Neuronal stem cell (in vitro differentiated cells): ENCODE results near the gene ZNF662.
A peak's percentile ranks its signal among the peaks of the same experiment; 100 is the strongest.

ENCODE experiments used
- DNase-seq: peaks from one replicate; pipeline ENCODE4 v3.0.0-alpha.2; 2013; ENCODE audit warnings: low spot score
- H2AFZ ChIP-seq: one replicate; pipeline ENCODE4 v1.6.1; 2013; ENCODE audit warnings: mild to moderate bottlenecking, low read length, inconsistent platforms
- H2AK5ac ChIP-seq: 2 replicates; pipeline ENCODE4 v1.6.1; 2013; ENCODE audit warnings: low read depth, mild to moderate bottlenecking, inconsistent platforms, low read length, moderate library complexity, mixed read lengths
- H2BK120ac ChIP-seq: 2 replicates; pipeline ENCODE4 v1.6.1; 2013; ENCODE audit warnings: low read depth, mild to moderate bottlenecking, inconsistent platforms, low read length, moderate library complexity, mixed read lengths
- H2BK12ac ChIP-seq: one replicate; pipeline ENCODE4 v1.6.1; 2013; ENCODE audit warnings: low read length, inconsistent platforms
- H2BK15ac ChIP-seq: 2 replicates; pipeline ENCODE4 v1.6.1; 2013; ENCODE audit warnings: mild to moderate bottlenecking, low read length, inconsistent platforms, mixed read lengths
- H2BK5ac ChIP-seq: one replicate; pipeline ENCODE4 v1.6.1; 2013; ENCODE audit warnings: inconsistent platforms, mild to moderate bottlenecking, low read length, moderate library complexity
- H3K14ac ChIP-seq: one replicate; pipeline ENCODE4 v1.6.1; 2013; ENCODE audit warnings: low read length, inconsistent platforms
- H3K18ac ChIP-seq: 2 replicates; pipeline ENCODE4 v1.6.1; 2013; ENCODE audit warnings: low read length, inconsistent platforms
- H3K23ac ChIP-seq: 2 replicates; pipeline ENCODE4 v1.6.1; 2013; ENCODE audit warnings: low read depth, mild to moderate bottlenecking, mixed read lengths, low read length, inconsistent platforms; ENCODE audit not compliant: poor library complexity
- H3K27ac ChIP-seq: replicated peaks from 3 replicates; pipeline ENCODE4 v1.5.1; 2013; ENCODE audit warnings: low read length, inconsistent platforms
- H3K27me3 ChIP-seq, 3 experiments: 2 replicates each; pipeline ENCODE4 v1.6.1; 2013; ENCODE audit warnings: low read length in 3 of 3, mild to moderate bottlenecking in 2 of 3, inconsistent platforms in 1 of 3, low read depth in 1 of 3, mixed read lengths in 1 of 3, moderate library complexity in 1 of 3; ENCODE audit not compliant: control insufficient read depth in 3 of 3, insufficient read depth in 3 of 3
- H3K36me3 ChIP-seq, 2 donors: replicated peaks in 1 of 2; 2 replicates each; pipeline ENCODE4 v1.6.1; 2013; ENCODE audit warnings: low read length in 2 of 2; ENCODE audit not compliant: control insufficient read depth in 2 of 2, insufficient read depth in 2 of 2
- H3K4ac ChIP-seq: 2 replicates; pipeline ENCODE4 v1.6.1; 2013; ENCODE audit warnings: inconsistent platforms, mild to moderate bottlenecking, low read length, moderate library complexity
- H3K4me1 ChIP-seq, 2 donors: 1 replicate in 1 of 2; 2 replicates in 1 of 2; pipeline ENCODE4 v1.6.1; 2013; ENCODE audit warnings: low read length in 2 of 2, low read depth in 1 of 2; ENCODE audit not compliant: control insufficient read depth in 2 of 2, insufficient read depth in 1 of 2
- H3K4me2 ChIP-seq: one replicate; pipeline ENCODE4 v1.6.1; 2013; ENCODE audit warnings: mild to moderate bottlenecking, low read length, inconsistent platforms; ENCODE audit not compliant: insufficient read depth, poor library complexity, severe bottlenecking
- H3K4me3 ChIP-seq, 2 donors: 2 replicates each; pipeline ENCODE4 v1.5.1; 2013; ENCODE audit warnings: low read length in 2 of 2, mild to moderate bottlenecking in 2 of 2, inconsistent platforms in 1 of 2, moderate library complexity in 1 of 2
- H3K79me1 ChIP-seq: one replicate; pipeline ENCODE4 v1.6.1; 2013; ENCODE audit warnings: low read depth, mild to moderate bottlenecking, inconsistent platforms, low read length, moderate library complexity
- H3K9ac ChIP-seq: one replicate; pipeline ENCODE4 v1.6.1; 2013; ENCODE audit warnings: mild to moderate bottlenecking, low read depth, low read length, inconsistent platforms; ENCODE audit not compliant: poor library complexity
- H3K9me3 ChIP-seq, 2 donors: replicated peaks in 1 of 2; 2 replicates each; pipeline versions ENCODE3 to v1.6.1; 2013; ENCODE audit warnings: low read length in 2 of 2, mild to moderate bottlenecking in 2 of 2, inconsistent platforms in 1 of 2, low read depth in 1 of 2, mixed read lengths in 1 of 2, moderate library complexity in 1 of 2; ENCODE audit not compliant: control insufficient read depth in 2 of 2, insufficient read depth in 1 of 2
- H4K8ac ChIP-seq: one replicate; pipeline ENCODE4 v1.6.1; 2013; ENCODE audit warnings: low read depth, mild to moderate bottlenecking, inconsistent platforms, low read length, moderate library complexity
- H4K91ac ChIP-seq: one replicate; pipeline ENCODE4 v1.6.1; 2013; ENCODE audit warnings: low read length, low read depth, mild to moderate bottlenecking, inconsistent platforms; ENCODE audit not compliant: poor library complexity
- WGBS, 2 donors: extraction: QIAGEN DNeasy Blood & Tissue Kit; methylation state at CpG; one replicate each; pipeline ENCODE4 v1.1.7; 2013; ENCODE audit warnings: missing lambda C conversion rate in 2 of 2, mixed read lengths in 1 of 2; ENCODE audit not compliant: insufficient read length in 2 of 2, insufficient replicate concordance in 1 of 2; ENCODE audit errors: extremely low coverage in 2 of 2; 5-methylcytosine and 5-hydroxymethylcytosine counted together

ZNF662 gene

DNA sequence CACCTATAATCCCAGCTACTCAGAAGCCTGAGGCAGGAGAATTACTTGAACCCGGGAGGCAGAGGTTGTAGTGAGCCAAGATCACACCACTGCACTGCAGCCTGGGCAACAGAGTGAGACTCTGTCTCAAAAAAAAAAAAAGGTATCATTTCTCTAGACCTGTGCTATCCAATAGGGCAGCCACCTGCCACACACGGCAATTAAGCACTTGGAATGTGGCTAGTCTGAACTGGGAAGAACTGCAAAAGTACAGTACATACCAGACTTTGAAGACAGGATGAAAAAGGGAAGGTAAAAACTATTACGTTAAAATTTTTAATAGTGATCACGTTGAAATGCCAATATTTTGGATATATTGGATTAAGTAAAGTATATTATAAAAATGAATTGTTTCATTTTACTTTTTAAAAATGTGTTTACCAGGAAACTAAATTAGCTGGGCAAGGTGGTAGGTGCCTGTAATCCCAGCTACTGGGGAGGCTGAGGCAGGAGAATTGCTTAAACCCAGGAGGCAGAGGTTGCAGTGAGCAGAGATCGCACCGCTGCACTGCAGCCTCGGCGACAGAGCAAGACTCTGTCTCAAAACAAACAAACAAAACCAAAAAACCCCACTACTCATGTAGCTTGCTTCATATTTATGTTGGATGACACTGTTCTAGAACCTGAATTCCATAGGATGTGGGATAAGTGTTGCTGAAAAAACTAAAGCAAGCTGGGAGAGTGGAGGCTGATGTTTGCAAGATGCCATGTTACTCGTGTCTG lies 32.5 kb upstream of the ZNF662 start:
- Histone ChIP-seq H3K27me3 (peaks cover 0 to 39% (median 0%) of the 10 kb centered on the region in 3 experiments), H2BK15ac (no peak overlapping the region), H4K8ac (no peak overlapping the region), H3K9me3 (peaks cover 0 to 2% of the 10 kb centered on the region in 2 donors), H3K9ac (no peak overlapping the region), H4K91ac (no peak overlapping the region), H2AFZ (no peak overlapping the region), H3K27ac (no peak overlapping the region), H3K79me1 (no peaks in the 10 kb centered on the region), H3K36me3 (no peaks in the 10 kb centered on the region), H3K14ac (no peak overlapping the region), H2BK5ac (no peak overlapping the region), H2BK12ac (no peak overlapping the region), H3K23ac (no peak overlapping the region), H3K18ac (no peak overlapping the region), H2BK120ac (no peak overlapping the region), H3K4me1 (no peaks in the 10 kb centered on the region), H2AK5ac (no peak overlapping the region), H3K4ac (no peak overlapping the region), H3K4me3 (no peak overlapping the region), H3K4me2 (no peak overlapping the region)
- WGBS, 2 donors = 100% methylated on average over 2 of the region's 9 CpGs; no CpG with 5 or more reads in 1 of the 2 donors
- DNase-seq = no peak

DNA sequence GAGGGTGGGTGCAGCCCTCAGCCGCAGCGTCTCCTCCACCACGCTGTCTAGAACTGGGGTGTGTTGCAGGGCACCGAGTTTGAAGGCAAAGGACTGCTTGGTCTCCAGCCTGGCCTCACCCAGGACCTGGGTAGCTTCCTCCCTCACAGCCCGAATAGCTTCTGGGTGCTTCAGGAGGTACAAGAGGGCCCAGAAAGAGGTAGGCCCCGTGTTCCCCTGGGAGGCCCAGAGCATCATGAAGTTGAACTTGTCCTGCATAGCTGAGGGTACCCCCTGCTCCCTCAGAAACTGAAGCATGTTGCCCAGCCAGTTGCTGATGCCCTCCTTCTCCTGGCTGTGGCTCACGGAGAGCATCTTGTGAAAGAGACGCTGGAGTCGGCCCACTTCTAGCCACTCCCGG lies 31.2 kb upstream of the ZNF662 start:
- no peak overlapping the region for H3K4me2 ChIP-seq
- no peak overlapping the region for H3K18ac ChIP-seq
- no peaks in the 10 kb centered on the region for H3K4me1 ChIP-seq
- H3K9ac ChIP-seq = no peak overlapping the region
- no peak overlapping the region for H2BK15ac ChIP-seq
- no peak overlapping the region for H3K27ac ChIP-seq
- no peak overlapping the region for H4K91ac ChIP-seq
- H2BK120ac ChIP-seq = no peak overlapping the region
- H3K4ac ChIP-seq = no peak overlapping the region
- no peak overlapping the region for H2AK5ac ChIP-seq
- H4K8ac ChIP-seq = no peak overlapping the region
- H3K9me3 ChIP-seq = peaks cover 0 to 2% of the 10 kb centered on the region in 2 donors
- H3K79me1 ChIP-seq = no peaks in the 10 kb centered on the region
- WGBS, 2 donors = no CpG with 5 or more reads among the region's 10 CpGs
- H3K36me3 ChIP-seq = no peaks in the 10 kb centered on the region
- H2BK5ac ChIP-seq = no peak overlapping the region
- no peak overlapping the region for H2BK12ac ChIP-seq
- peaks cover 0 to 38% (median 0%) of the 10 kb centered on the region in 3 experiments for H3K27me3 ChIP-seq
- H3K4me3 ChIP-seq = no peak overlapping the region
- H3K23ac ChIP-seq = no peak overlapping the region
- no peak for DNase-seq
- H3K14ac ChIP-seq = no peak overlapping the region
- no peak overlapping the region for H2AFZ ChIP-seq

GRCh38 chr3:42875325-42876151 lies 30.4 kb upstream of the ZNF662 start, which contains the start of gene CYP8B1:
Gene CYP8B1 (minus strand): TSS chr3:42875879. CDS start chr3:42875816, 63 bp downstream.
- no peak within 1 kb of the TSS for H3K4me3 ChIP-seq
- H3K9ac ChIP-seq = no peak within 1 kb of the TSS
- DNase-seq = no peak
- no peak within 1 kb of the TSS for H3K4ac ChIP-seq
- H3K23ac ChIP-seq = no peak within 1 kb of the TSS
- H2AK5ac ChIP-seq = no peak within 1 kb of the TSS
- H4K91ac ChIP-seq = no peak within 1 kb of the TSS
- H2BK15ac ChIP-seq = no peak within 1 kb of the TSS
- no CpG with 5 or more reads among the region's 13 CpGs for WGBS, 2 donors
- peak within 1 kb of the TSS; percentile 90 for H2BK5ac ChIP-seq
- H2BK120ac ChIP-seq = no peak within 1 kb of the TSS
- no peak within 1 kb of the TSS for H3K14ac ChIP-seq
- peaks cover 0 to 2% of the 10 kb centered on the region in 2 donors for H3K9me3 ChIP-seq
- no peak within 1 kb of the TSS for H4K8ac ChIP-seq
- H3K79me1 ChIP-seq = no peaks in the 10 kb centered on the region
- H2AFZ ChIP-seq = no peak within 1 kb of the TSS
- peaks cover 0 to under 1% of the 10 kb centered on the region in 2 donors for H3K4me1 ChIP-seq
- peak within 1 kb of the TSS; percentile 32 for H3K18ac ChIP-seq
- no peaks in the 10 kb centered on the region for H3K36me3 ChIP-seq
- no peak within 1 kb of the TSS for H3K4me2 ChIP-seq
- H2BK12ac ChIP-seq = no peak within 1 kb of the TSS
- H3K27ac ChIP-seq = no peak within 1 kb of the TSS
- H3K27me3 ChIP-seq = peaks cover 0 to 38% (median 0%) of the 10 kb centered on the region in 3 experiments

DNA sequence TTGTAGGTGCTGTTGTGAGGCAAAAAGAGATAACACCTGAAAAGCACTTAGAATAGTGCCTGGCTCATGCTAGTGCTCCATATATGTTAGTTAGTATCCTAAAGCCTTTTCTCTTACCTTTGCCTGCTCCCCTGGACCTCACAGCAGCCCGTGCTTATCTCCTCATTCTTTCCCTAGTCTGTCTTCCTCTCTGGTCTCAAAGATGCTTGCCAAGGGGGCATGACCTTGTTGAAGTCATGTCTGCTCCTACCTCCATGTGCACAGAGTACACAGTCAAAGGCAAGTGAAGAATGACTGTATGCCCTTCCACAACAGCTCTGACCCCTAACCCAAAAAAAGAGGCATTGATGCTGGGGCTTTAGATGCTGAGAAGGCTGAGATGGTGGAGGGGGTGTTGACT lies 29.5 kb upstream of the ZNF662 start:
- no peak overlapping the region for H3K27ac ChIP-seq
- no peak overlapping the region for H4K8ac ChIP-seq
- no peak overlapping the region for H2BK5ac ChIP-seq
- H3K9ac ChIP-seq = no peak overlapping the region
- no peak overlapping the region for H3K14ac ChIP-seq
- peaks cover 3 to 4% of the 10 kb centered on the region in 2 donors for H3K4me1 ChIP-seq
- H2BK12ac ChIP-seq = no peak overlapping the region
- H4K91ac ChIP-seq = no peak overlapping the region
- H3K4me3 ChIP-seq = no peak overlapping the region
- H3K9me3 ChIP-seq = peaks cover 0 to 2% of the 10 kb centered on the region in 2 donors
- H3K4ac ChIP-seq = no peak overlapping the region
- H2AFZ ChIP-seq = no peak overlapping the region
- DNase-seq = no peak
- H3K23ac ChIP-seq = no peak overlapping the region
- no CpG with 5 or more reads among the region's 1 CpG for WGBS, 2 donors
- H3K36me3 ChIP-seq = no peaks in the 10 kb centered on the region
- H3K79me1 ChIP-seq = no peaks in the 10 kb centered on the region
- H3K4me2 ChIP-seq = no peak overlapping the region
- H2BK15ac ChIP-seq = no peak overlapping the region
- no peak overlapping the region for H2BK120ac ChIP-seq
- no peak overlapping the region for H3K18ac ChIP-seq
- H2AK5ac ChIP-seq = no peak overlapping the region
- H3K27me3 ChIP-seq = peaks cover 0 to 37% (median 0%) of the 10 kb centered on the region in 3 experiments
